ENCODE data around the gene SORCS2. TPM values are rescaled to one million over a fixed set of nuclear protein-coding genes. Genes with fewer than 3 reads are reported as not detected.

Gene SORCS2
- polyA plus RNA-seq, 1 donor, result 8.5 TPM

DNA sequence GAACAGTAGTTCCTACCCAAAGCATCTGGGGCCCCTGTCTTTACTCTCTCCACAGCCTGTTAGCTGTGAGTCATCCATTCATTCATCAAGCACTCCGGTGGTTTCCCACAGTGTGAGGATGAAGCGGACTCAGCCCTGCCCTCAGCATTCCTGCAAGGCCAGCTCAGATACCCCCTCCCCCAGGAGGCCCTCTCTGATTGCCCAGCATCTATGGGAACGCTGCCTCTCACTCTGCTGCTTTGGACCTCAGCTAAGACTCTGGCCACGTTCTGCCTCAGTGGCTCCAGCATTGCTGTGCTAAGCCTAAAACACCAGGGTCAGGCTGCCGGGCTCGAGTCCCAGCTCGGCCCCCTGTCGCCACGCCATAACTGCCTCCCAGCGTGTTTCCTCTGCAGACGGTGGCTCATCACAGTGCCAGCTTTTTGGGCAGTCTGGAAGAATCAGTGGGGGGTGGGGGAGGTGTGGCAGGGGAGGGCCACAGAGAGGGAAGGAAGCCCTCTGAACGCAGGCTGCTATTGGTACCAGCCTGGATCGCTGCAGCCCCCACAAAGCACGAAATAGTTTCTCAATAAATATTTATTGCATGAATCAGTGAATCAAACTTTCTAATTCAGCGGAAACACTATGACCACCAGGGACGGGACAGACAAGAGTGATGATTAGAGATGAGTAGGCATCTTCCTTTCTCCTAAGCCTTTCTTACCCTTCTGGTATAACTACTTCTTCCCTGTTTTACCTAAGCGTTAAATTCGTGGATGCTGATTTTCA is 74.4 kb downstream of the SORCS2 start:
- DNase-seq, result no peak

DNA sequence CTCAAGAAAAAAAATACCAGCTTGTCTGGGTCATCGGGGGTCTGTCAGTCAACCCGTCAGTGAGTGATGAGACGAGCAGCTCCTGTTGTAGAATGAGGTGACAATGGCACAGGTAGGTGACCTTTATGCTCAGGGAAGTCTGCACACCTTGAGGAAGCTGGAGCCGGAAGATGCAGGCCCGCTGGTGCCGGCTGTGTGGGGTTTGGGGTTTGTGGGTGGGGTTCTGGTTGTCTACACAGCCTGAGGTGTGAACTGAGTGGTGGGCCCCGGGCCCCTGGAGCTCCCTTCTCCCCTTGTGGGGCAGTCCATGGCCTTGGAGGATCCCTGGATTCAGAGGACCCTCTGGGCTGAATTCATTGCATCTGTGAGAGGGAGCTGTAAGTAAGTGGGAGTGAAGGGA is 75.5 kb downstream of the SORCS2 start:
- no peak for DNase-seq

DNA sequence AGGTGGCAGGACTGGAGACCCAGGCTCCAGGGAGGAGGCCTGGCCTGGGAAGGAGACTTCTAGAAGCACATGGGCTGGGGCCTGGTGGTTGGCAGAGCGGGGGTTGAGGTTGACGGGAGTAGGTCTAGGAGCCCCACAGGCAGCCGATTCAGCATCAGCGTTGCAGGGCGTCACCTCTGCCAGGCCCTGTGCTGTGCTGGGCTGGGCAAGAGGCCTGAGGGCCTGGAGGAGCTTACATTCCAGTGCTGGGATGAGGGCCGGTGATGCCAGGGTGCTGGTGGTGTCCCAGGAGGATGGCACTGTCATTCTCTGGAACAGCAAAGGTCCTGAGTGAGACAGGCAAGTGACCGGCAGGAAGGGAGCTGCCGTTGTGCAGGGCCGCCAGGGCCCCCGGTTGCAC is 76.6 kb downstream of the SORCS2 start:
- DNase-seq, result no peak

DNA sequence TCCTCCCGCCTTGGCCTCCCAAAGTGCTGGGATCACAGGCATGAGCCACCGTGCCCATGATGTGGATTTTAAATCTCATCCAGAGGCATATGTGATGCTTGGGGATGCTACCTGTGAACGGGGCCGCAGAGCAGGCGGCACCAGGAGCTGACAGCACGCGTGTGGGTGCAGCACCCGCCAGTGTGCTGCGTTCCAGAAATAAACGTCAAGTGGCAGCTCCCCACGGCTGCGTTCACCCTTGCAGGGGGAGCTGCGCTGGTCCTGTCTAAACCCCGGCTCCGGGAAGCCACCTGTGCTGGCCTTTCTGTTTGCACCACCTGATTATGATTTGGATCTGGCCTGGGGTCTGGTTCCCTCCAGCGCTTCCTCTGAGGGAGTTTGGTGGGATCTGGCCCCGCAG is 77.8 kb downstream of the SORCS2 start:
- no peak for DNase-seq

DNA sequence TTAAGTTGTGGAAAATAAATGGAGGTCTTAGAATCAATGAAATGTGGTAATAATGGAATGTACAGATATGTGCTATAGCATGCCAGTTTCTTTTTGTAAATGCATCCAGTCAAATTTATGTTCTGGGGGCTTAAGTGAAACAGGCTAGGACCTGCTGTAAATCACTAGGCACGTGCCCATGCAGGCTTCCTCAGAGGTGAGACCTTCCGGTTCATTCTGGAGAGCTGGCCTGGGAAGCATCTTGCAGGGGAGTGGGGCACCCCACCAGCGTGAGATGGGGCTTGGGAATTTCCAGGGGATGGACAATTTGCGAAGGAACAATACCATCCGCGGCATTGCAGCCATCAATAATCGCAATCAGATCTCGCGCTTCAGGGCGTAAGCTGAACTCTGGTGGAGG is 80.1 kb downstream of the SORCS2 start:
- no peak for DNase-seq

DNA sequence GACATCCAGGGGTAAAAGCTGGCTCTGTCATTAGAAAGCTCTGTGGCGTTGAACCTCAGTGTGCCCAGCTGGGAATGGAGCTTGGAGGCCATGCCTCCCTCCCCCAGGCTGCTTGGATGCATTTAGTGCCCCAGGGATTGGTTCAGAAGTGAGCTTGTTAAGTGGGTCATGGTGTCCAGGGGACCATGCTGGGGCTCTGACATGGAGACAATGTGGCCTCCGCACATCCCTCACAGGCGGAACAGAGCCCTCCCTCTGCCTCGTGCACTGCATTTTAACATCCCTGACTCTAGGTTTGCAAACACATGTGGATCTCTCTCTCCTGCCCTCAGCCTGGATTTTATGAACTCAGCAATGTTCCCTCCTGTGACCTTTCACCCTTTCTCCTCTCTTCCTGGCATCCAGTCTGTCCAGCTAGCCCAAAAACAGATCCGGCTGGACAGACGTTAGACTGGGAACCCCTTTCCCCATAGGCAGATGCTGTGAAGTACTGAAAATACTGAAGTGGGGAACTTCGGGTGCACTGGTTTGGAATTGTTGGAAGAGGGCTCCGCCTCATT is 81.5 kb downstream of the SORCS2 start:
- no peak for DNase-seq

DNA sequence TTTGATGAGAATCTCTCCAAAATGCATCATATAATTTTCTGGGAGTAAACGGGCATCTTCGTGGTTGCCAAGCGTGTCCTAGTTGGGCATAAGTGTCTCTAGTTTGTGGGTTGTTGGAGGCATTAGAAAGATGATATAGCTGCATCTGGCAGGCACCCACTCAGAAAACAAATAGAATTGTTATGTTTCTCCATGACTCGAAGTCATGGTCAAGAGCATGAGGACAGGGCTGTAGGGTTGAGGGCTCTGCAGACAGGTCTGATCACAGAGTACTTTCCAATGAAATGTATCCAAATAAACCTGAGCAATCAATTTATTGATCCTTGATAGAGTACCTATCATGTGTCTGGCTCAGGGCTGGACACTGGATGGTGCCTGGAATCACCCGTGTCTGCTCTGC is 82.7 kb downstream of the SORCS2 start:
- no peak for DNase-seq

DNA sequence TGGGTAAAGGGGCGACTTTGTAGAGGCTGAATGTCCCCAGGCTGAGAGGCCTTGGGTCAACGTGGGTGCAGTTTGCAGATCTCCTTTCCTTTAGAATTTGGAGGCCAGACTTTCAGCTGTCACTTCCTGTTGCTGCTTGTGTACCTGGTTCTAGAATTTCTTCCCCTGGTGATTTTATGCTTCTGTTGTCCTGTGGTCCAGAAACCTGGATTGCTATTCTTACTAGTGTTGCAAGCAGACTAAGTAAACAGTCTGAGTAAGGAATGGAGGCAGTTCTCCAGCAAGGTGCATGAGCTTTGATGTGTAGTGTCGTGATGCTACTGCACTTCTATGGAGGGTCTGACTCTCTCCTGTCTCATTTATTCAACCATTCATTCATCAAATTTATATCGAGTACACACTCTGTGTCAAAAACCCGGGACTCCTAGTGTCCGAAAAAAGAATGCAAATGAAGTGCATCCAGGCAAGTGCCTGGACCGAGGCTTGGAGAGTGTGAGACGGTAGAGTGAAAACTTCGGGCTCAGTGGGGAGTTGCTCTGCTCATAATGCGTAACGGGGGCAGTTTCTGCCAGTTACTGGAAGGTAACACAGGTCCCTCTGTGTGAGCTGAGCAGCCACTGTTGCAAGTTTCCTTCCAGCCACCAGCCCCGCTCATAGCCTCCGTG is 83.3 kb downstream of the SORCS2 start:
- no peak for DNase-seq

DNA sequence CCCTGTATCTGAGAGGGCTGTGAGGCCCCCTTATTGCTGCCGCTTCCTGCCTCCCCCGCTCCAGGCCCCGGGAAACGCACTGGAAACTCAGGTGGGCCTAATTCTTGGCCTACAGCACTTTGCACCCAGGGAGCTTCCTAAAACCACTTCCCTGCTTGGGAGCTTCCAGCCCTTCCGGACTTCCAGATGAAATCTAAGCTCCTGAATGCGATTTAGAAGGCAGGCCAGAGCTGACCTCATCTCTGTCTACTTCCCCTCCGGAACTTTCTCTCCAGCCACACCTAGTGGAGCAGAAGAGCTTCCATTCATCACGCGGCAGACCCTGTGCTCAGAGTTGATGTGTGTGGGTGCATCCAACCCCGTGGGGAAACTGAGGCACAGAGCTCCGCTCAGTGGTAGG is 84.2 kb downstream of the SORCS2 start:
- no peak for DNase-seq

DNA sequence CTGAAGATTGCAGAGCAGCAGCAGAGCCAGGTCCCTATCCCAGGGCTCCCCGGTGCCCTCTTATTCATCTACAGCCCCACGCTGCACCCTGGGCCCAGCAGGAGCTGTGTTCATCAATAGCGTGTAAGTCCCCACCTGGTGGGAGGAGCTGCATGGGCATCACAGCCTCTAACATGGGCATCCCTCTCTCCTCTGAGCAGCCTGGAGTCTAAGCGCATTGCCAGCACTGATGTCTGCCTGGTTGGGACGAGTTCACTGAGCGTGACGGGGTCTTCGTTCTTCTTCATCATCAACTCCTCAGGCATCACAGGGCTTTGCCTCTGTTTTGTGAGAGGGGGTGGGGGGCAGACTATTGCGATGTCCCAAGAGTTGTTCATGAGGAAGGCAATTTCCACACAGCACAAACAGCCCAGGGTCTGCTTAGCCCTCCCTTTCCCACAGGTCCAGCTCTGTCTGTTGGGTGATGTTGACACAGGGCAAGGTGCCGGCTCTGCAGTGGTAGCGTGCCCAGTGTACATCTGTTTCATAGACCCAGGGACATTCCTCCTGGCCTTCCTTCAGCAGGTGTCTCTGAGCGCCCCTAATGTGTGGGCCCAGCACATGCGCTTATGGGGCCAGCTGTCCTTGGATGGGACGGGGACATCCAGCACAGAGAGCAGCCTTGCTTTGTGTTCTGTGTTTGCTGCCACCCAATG is 85.9 kb downstream of the SORCS2 start:
- DNase-seq, result no peak

DNA sequence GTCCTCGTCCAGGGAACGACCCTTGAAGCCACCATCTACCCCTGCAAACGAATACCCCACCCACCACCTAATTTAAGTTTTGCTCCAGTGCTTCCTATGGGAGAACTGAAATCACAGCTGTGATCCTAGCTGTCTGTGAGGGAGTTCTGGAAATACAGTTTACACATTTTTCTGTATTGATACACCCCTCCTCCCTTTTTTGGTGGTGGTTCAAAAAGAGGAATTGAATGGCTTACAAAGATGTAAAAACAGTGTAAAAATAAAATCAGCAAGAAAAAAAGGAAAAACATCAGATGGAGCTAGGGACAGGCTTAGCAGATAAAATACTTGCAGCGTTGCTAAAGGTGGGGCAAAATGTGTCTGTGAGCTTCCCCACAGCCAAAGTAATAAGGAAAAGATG is 86.6 kb downstream of the SORCS2 start:
- no peak for DNase-seq

DNA sequence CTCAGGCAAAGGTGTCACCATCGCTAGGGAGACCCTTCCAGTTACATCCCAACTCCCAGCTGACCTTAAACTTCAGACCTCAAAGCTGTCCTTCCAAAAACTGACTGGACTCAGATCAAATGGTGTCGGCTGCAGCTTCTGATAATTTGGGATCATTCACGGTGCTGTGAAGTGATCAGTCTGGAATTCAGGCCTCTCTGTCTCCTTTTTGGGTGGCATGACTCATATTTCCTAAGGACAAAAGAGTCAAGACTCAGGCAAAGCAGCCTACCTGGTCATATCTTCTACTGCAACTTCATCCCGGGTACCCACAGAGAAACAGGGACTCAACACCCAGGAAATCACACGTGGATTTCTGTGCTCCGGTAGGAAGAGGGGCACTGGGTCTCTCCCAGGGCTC is 87.6 kb downstream of the SORCS2 start:
- no peak for DNase-seq

DNA sequence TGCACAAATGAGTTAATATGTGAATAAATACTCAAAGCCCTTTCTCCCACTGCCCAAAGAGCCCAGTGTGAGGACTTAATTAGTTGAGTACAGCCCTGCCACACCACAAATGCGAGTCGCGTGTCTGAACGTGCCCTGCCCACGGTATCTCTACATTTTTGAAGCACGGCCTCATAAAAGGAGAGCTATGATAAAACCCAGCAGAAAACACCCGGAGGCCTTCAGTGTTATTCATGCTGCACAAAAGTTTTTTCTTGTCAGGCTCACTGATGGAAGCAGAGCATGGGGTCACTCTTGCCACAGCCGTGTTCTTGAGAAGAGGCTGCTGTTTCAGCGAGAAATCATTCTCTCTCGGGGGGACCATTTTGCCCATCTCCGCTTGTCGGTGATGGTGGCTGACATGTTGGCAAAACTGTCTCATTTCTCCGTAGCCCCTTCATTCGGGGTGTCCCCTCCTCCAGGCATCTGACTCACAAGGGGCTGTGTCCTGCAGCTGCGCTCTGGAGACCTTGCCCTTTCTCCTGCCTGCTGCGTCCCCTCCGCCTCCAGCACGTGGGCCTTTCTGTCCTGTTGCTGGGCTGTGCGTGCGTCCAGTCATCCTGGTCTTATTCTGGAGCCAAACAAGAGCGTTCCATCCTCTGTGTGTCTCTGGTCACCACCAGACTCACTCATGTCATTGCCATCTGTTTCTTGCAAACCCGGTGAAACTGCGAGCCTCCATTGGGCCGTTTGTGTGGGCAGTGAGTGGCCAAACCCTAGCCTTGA is 88.8 kb downstream of the SORCS2 start:
- no peak for DNase-seq

DNA sequence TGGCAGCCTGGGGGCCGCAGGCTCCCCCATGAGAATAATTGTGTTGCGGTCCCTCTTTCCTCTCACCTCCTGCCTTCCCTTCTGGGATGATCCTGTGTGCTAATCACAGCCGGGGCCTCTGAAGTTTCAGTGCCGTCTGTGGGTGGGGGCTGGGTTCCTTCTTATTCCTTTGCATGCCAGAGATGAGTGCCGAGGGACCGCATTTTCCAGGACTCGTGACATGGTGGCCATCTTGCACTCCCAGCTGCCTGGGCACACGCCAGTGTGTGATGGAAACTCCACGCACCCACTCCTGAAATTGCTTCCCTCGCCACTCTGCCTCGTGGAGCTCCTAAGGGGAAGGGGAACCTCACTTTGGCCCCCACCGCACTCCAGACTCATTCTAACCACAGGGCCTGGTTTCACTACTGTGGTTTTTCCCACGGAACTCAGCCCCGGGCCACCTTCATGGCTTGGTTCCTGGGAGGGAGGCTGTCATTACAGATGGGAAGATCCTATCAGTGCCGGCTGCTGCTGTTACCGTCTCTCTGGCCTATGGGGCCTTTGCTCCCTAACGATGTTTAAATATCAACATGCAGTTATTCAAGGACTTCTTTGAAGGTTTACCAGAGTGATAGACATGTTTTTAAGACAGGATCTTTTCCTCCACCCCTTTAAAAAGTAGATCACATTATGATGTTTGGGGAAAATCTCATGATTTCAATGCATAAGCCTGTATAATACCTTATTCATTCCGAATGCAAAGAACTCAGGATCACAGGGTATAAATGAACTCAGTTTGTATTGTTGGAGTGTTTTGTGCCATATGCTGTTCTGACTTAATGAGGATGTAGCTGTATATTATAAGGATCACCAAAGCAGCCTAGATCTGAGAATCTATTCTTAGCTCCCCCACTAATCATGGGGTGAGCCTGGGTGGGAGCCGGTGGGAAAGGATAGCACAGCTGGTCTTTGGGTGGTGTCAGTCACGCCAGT is 89.6 kb downstream of the SORCS2 start:
- no peak for DNase-seq

DNA sequence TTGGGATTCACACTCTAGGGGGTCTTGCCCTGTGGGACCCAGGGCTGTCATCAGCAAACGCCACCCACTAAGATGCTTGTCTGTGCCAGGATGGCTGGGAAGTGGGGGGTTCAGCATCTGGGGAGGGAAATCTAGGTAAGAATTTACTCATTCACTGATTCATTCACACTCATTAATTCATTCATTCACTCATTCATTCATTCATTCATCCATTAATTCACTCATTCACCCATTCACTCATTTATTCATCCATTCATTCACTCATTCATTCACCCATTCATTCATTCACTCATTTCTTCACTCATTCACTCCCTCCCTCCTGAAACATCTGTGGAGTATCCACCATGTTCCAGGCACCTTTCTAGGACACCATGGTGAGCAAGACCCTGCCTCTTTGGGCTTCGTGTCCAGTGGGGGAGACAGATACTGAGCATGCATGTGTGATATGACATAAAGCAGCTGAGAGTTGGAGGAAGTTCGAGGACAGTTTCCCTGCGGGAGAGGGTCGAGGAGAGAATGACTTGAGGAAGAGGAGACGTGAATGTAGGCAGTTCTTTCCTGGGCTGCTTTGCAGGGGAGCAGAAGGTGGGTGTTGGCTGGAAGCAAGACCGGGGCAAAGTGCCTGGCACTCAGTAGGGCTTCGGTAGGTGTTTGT is 90.6 kb downstream of the SORCS2 start:
- no peak for DNase-seq

DNA sequence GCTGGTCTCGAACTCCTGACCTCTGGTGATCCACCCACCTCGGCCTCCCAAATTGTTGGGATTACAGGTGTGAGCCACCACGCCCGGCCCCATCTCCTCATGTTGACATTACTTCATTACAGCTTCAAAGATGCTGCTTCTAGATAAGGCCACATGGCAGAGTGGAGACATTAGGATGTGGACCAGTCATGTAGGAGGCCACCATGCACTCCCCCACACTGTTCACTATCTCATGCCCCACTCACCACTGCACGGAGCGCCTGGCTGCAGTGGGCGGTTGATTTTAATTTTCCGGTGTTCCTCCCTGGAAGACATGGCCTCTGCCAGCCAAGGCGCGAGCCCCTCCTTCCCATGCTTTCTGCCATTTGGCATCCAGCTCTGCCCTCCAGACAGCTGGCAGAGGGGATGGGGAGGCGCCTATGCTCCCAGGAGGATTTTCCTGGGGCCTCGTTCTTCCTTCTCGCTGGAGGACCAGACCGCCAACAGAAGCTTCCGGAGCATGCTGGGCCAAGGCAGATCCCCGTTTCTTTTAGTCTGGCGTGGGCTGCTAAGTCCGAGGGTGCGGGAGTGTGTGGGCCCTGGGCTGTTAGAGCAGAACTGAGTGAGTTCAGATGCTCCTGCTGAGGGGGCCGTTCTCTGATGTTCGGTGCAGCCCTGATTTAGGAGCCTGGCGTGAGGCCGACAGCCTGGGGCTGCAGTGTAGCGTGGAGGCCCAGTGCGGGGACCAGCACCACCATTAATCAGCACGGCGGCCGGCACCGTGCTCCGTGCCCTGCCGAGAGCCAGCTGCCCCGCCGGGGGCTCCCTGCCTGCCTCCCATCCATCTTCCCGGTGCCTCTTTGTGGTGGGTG is 93.1 kb downstream of the SORCS2 start:
- DNase-seq, result no peak

DNA sequence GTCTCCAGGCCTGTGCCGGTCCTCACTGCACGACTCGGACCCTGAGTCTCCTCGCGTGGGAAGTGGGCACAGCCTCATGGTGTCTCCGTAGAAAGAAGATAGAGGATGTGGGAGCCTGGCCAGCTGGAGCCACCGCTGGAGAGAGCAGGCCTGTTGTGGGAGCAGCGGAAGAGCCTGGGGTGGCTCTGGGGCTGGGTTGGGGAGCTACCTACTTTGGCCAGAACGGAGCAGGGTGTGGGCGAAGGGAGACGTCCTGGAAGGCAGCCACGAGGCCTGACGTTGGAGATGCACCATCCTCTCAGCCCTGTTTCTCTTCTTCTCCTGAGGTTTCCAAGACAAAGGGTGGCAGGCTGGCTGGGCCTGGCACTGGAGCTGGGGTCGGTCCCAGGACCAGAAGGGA is 93.8 kb downstream of the SORCS2 start:
- DNase-seq, result no peak

DNA sequence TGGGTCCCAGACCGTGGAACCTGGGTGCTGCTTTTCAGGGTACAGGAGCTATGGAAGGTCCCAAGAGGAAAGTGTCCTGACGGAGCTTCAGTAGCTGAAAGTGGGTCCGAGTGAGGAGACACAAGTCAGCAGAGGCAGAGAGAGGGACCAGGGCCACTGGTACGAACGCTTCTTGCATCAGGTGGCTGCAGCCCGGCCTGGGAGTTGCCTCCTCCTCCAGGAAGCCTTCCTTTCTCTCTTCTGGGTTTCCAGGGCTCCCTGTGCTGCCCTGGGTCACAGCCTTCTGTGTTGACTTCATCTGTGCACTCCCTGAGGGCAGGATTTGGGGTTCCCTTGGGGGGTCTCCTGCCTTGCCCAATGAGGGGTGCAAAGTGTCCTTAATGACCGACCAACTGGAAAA is 94.5 kb downstream of the SORCS2 start:
- no peak for DNase-seq

DNA sequence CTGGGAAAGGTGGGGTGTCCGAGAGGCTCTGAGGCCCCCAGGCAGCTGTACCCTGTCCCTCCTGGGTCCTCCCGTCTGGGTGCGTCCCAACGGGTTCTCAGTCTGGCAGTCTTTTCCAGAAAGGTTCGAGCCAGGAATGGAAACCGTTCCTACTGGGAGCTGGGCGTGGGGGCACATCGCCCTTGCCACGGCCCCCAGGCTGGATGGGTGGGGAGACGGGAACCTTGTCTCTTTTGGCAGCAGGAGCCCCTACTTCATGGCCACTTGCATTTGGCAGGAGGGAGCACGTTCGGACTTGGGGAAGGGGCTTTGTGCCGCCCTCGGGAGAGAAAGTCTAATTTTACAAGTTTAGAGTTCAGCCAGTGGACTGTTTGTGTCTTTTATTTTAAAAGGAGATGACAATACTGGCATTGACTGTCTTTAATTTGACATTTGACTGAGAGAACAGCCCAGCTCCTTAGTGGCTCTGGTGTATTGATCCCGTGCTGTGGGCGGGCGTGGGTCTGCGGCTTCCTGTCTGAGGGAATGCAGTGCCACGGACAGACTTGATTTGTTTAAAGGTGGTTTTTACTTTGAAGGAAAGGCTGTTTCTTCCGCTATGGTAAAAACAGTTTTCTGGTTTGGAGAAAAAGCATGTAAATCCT is 95.1 kb downstream of the SORCS2 start:
- no peak for DNase-seq
